GM23338 (cell line): ENCODE measurements around the gene ALPL. TPM values are rescaled to one million over a fixed set of nuclear protein-coding genes. Genes with fewer than 3 reads are reported as not detected.

Experiments used
- ATAC-seq: fragments of 200-7000 bp; cut with Tn5 transposase; 3 replicates; pipeline ENCODE4 v1.9.1; 2020
- DNase-seq: peaks from one replicate; pipeline ENCODE4 v3.0.0-alpha.2; 2015; ENCODE audit warnings: low spot score
- H2AFZ ChIP-seq: fragments of 200-600 bp; sonication (generic); 2 replicates; pipeline ENCODE4 v1.8.0; 2016; ENCODE audit warnings: antibody characterized with exemption, mild to moderate bottlenecking, moderate library complexity
- H3F3A ChIP-seq: fragments of 200-600 bp; sonication (generic); replicated peaks from 2 replicates; pipeline ENCODE4 v1.8.0; 2017; ENCODE audit warnings: antibody characterized with exemption, mixed run types, low read depth
- H3K27ac ChIP-seq: fragments of 200-600 bp; sonication (generic); 2 replicates; pipeline ENCODE4 v1.6.1; 2016; ENCODE audit warnings: low read depth
- H3K27me3 ChIP-seq: fragments of 200-600 bp; sonication (generic); 2 replicates; pipeline ENCODE4 v1.8.0; 2016; ENCODE audit warnings: mild to moderate bottlenecking, mixed run types, moderate library complexity; ENCODE audit not compliant: insufficient read depth
- H3K36me3 ChIP-seq: fragments of 200-600 bp; sonication (generic); 2 replicates; pipeline ENCODE4 v1.8.0; 2016; ENCODE audit warnings: mild to moderate bottlenecking; ENCODE audit not compliant: insufficient read depth
- H3K4me1 ChIP-seq: fragments of 200-600 bp; sonication (generic); 2 replicates; pipeline ENCODE4 v1.8.0; 2016; ENCODE audit warnings: mild to moderate bottlenecking, moderate library complexity; ENCODE audit not compliant: insufficient read depth
- H3K4me2 ChIP-seq: fragments of 200-600 bp; sonication (generic); 2 replicates; pipeline ENCODE4 v1.7.1; 2017; ENCODE audit warnings: mixed run types
- H3K4me3 ChIP-seq: fragments of 200-600 bp; sonication (generic); 2 replicates; pipeline ENCODE4 v1.6.1; 2016; ENCODE audit warnings: mixed run types
- H3K79me2 ChIP-seq: fragments of 200-600 bp; sonication (generic); replicated peaks from 2 replicates; pipeline ENCODE4 v1.8.0; 2017; ENCODE audit warnings: mild to moderate bottlenecking; ENCODE audit not compliant: insufficient read depth
- H3K9me2 ChIP-seq: fragments of 200-600 bp; sonication (generic); 2 replicates; pipeline ENCODE4 v1.8.0; 2017; ENCODE audit not compliant: insufficient read depth
- H4K20me1 ChIP-seq: fragments of 200-600 bp; sonication (generic); replicated peaks from 2 replicates; pipeline ENCODE4 v1.8.0; 2017; ENCODE audit warnings: mild to moderate bottlenecking; ENCODE audit not compliant: insufficient read depth
- H3K27ac Mint-ChIP-seq: 2 replicates; pipeline ENCODE4 v1.8.0; 2020; ENCODE audit warnings: inconsistent platforms, mild to moderate bottlenecking, moderate library complexity, mixed read lengths
- H3K27me3 Mint-ChIP-seq: 3 replicates; pipeline ENCODE4 v1.8.0; 2022; ENCODE audit warnings: low read depth, mild to moderate bottlenecking, moderate library complexity, mixed read lengths, inconsistent platforms; ENCODE audit not compliant: insufficient read depth, poor library complexity
- H3K36me3 Mint-ChIP-seq: 3 replicates; pipeline ENCODE4 v1.8.0; 2021; ENCODE audit warnings: low read depth, mild to moderate bottlenecking, inconsistent platforms, moderate library complexity, mixed read lengths
- H3K4me1 Mint-ChIP-seq: 3 replicates; pipeline ENCODE4 v1.8.0; 2020; ENCODE audit warnings: mild to moderate bottlenecking, inconsistent platforms, mixed read lengths
- H3K4me3 Mint-ChIP-seq: 3 replicates; pipeline ENCODE4 v1.8.0; 2021; ENCODE audit warnings: moderate library complexity, mild to moderate bottlenecking, inconsistent platforms, mixed read lengths
- H3K9me3 Mint-ChIP-seq: 3 replicates; pipeline ENCODE4 v1.8.0; 2020; ENCODE audit warnings: moderate library complexity, mild to moderate bottlenecking, inconsistent platforms, mixed read lengths
- CREB1 ChIP-seq: fragments of 250-450 bp; sonication (Bioruptor Pico); IDR thresholded peaks from 2 replicates; pipeline ENCODE4 v1.5.0; 2020; ENCODE audit warnings: low read depth, mild to moderate bottlenecking, moderate library complexity
- EZH2 ChIP-seq: fragments of 200-600 bp; sonication (generic); IDR thresholded peaks from one replicate; pipeline ENCODE4 v1.8.0; 2017; ENCODE audit warnings: antibody characterized with exemption, mild to moderate bottlenecking, low read depth; ENCODE audit not compliant: unreplicated experiment
- EZH2phosphoT487 ChIP-seq: fragments of 200-600 bp; sonication (generic); IDR thresholded peaks from one replicate; pipeline ENCODE4 v1.8.1; 2018; ENCODE audit warnings: antibody characterized with exemption; ENCODE audit not compliant: unreplicated experiment
- POLR2AphosphoS5 ChIP-seq: IDR thresholded peaks from 2 replicates; pipeline ENCODE4 v1.6.1; 2016; ENCODE audit warnings: antibody characterized with exemption, low read depth
- REST ChIP-seq: IDR thresholded peaks from one replicate; pipeline ENCODE4 v1.6.1; 2018; ENCODE audit warnings: antibody characterized with exemption; ENCODE audit not compliant: unreplicated experiment
- STAT1 ChIP-seq: IDR thresholded peaks from one replicate; pipeline ENCODE4 v1.6.1; 2016; ENCODE audit warnings: antibody characterized with exemption; ENCODE audit not compliant: unreplicated experiment
- ZNF331 ChIP-seq: fragments of 250-450 bp; sonication (Bioruptor Pico); IDR thresholded peaks from 2 replicates; pipeline ENCODE4 v1.5.0; 2020; ENCODE audit warnings: low read depth, mild to moderate bottlenecking, moderate library complexity
- polyA plus RNA-seq: library from polyadenylated mRNA; unstranded; fragments of >200 nt; fragmentation: Nextera tagmentation; extraction: Ambion mirVana; gene quantifications from 2 replicates; pipeline ENCODE4 v1.2.1, GENCODE V29; 2016
- total RNA-seq: library from RNA; depleted of rRNA; stranded (reverse); fragments of >200 nt; shearing (Covaris generic); gene quantifications from 2 replicates; pipeline ENCODE4 v1.2.3, GENCODE V29; 2014

ALPL gene
- total and polyA plus RNA-seq, 2 experiments from 2014 or later: 116 to 187 TPM

- TF ChIP-seq EZH2 (no peak), ZNF331 (CRISPR knock-in tag) (no peak), POLR2AphosphoS5 (no peak), REST (no peak), STAT1 (no peak)
Observed at GRCh38 chr1:21617126-21617738, 108.0 kb downstream of the ALPL start (continued).

- no peak for ATAC-seq
- Histone ChIP-seq H3K4me1 (peaks cover 14% of the 10 kb centered on the region), H3K79me2 (no peaks in the 10 kb centered on the region), H3K27ac (no peak overlapping the region), H3F3A (peaks cover 4% of the 10 kb centered on the region; the same call in 1 of the 2 replicates), H3K27me3 (peaks cover 11% of the 10 kb centered on the region), H3K36me3 (no peaks in the 10 kb centered on the region), H4K20me1 (no peaks in the 10 kb centered on the region; the same call in 1 of the 2 replicates), H3K9me2 (no peaks in the 10 kb centered on the region), H3K4me3 (no peak overlapping the region), H2AFZ (no peak overlapping the region), H3K4me2 (no peak overlapping the region)
- Mint-ChIP-seq H3K4me3 (no peak overlapping the region; the same call in 2 of the 3 replicates), H3K27ac (no peak overlapping the region), H3K27me3 (peaks cover 26% of the 10 kb centered on the region), H3K9me3 (no peaks in the 10 kb centered on the region; the same call in 2 of the 3 replicates), H3K36me3 (no peaks in the 10 kb centered on the region; the same call in 2 of the 3 replicates), H3K4me1 (peaks cover 26% of the 10 kb centered on the region)
- no peak for DNase-seq
- no peak for TF ChIP-seq EZH2
- no peak for TF ChIP-seq CREB1
- no peak for TF ChIP-seq EZH2phosphoT487
- TF ChIP-seq REST: no peak
- TF ChIP-seq POLR2AphosphoS5: no peak
Observed at GRCh38 chr1:21618059-21618458, 108.8 kb downstream of the ALPL start.
